Neural cell (in vitro differentiated cells): ENCODE measurements around the gene YWHAG. TPM values are rescaled to one million over a fixed set of nuclear protein-coding genes. Genes with fewer than 3 reads are reported as not detected.

ENCODE experiments used
- H2AFZ ChIP-seq: fragments of 200-600, 300-800 bp; sonication (generic), shearing (Covaris generic); 2 replicates; pipeline ENCODE4 v1.6.0; 2014; ENCODE audit warnings: low read depth, mild to moderate bottlenecking, antibody characterized with exemption, low read length, moderate library complexity
- H3F3A ChIP-seq: fragments of 200-600 bp; shearing (Covaris generic); 2 replicates; pipeline ENCODE4 v1.6.1; 2016; ENCODE audit warnings: mild to moderate bottlenecking, moderate library complexity, mixed read lengths, antibody characterized with exemption, low read length; ENCODE audit not compliant: insufficient read depth, poor library complexity, severe bottlenecking
- H3K27ac ChIP-seq: fragments of 200-600, 300-800 bp; sonication (generic), shearing (Covaris generic); 2 replicates; pipeline ENCODE4 v1.5.1; 2014; ENCODE audit warnings: mild to moderate bottlenecking, low read length, moderate library complexity
- H3K27me3 ChIP-seq: fragments of 300-800, 200-600 bp; sonication (generic), shearing (Covaris generic); 2 replicates; pipeline ENCODE4 v1.6.0; 2014; ENCODE audit warnings: mild to moderate bottlenecking, low read depth, low read length, moderate library complexity; ENCODE audit not compliant: insufficient read depth
- H3K36me3 ChIP-seq: fragments of 300-800, 200-600 bp; sonication (generic), shearing (Covaris generic); 2 replicates; pipeline ENCODE4 v1.5.1; 2014; ENCODE audit warnings: mild to moderate bottlenecking, antibody characterized with exemption, low read length, moderate library complexity; ENCODE audit not compliant: insufficient read depth
- H3K4me2 ChIP-seq: fragments of 300-800, 200-600 bp; sonication (generic), shearing (Covaris generic); 2 replicates; pipeline ENCODE4 v1.6.0; 2014; ENCODE audit warnings: mild to moderate bottlenecking, low read length
- H3K4me3 ChIP-seq: fragments of 300-800, 200-600 bp; sonication (generic), shearing (Covaris generic); 2 replicates; pipeline ENCODE4 v1.5.1; 2014; ENCODE audit warnings: mild to moderate bottlenecking, low read length, moderate library complexity
- H3K79me2 ChIP-seq: fragments of 200-600 bp; shearing (Covaris generic); replicated peaks from 2 replicates; pipeline ENCODE4 v1.6.0; 2014; ENCODE audit warnings: mild to moderate bottlenecking, low read length, moderate library complexity; ENCODE audit not compliant: insufficient read depth
- H3K9ac ChIP-seq: fragments of 300-800, 200-600 bp; sonication (generic), shearing (Covaris generic); 2 replicates; pipeline ENCODE4 v1.6.1; 2016; ENCODE audit warnings: mild to moderate bottlenecking, low read length, mixed read lengths
- H3K9me2 ChIP-seq: fragments of 200-600 bp; shearing (Covaris generic); 2 replicates; pipeline ENCODE4 v1.6.1; 2016; ENCODE audit warnings: mild to moderate bottlenecking, low read length, mixed read lengths; ENCODE audit not compliant: insufficient read depth
- H3K9me3 ChIP-seq: fragments of 200-600, 300-800 bp; sonication (generic), shearing (Covaris generic); 2 replicates; pipeline ENCODE4 v1.6.1; 2016; ENCODE audit warnings: mild to moderate bottlenecking, mixed run types, low read length, moderate library complexity, mixed read lengths
- H4K20me1 ChIP-seq: fragments of 200-600 bp; shearing (Covaris generic); 2 replicates; pipeline ENCODE4 v1.6.1; 2016; ENCODE audit warnings: mild to moderate bottlenecking, mixed run types; ENCODE audit not compliant: insufficient read depth
- CTCF ChIP-seq: fragments of 450-650 bp; IDR thresholded peaks from 2 replicates; pipeline ENCODE4 v1.5.1; 2014; ENCODE audit warnings: antibody characterized with exemption, mild to moderate bottlenecking, moderate library complexity; ENCODE audit not compliant: poor library complexity, severe bottlenecking
- EP300 ChIP-seq: fragments of 450-650 bp; conservative IDR thresholded peaks from 2 replicates; pipeline ENCODE4 v1.6.1; 2014; ENCODE audit warnings: antibody characterized with exemption, mild to moderate bottlenecking, moderate library complexity; ENCODE audit not compliant: poor library complexity, severe bottlenecking
- EZH2 ChIP-seq: fragments of 200-600, 300-800 bp; shearing (Covaris generic), sonication (generic); IDR thresholded peaks from 2 replicates; pipeline ENCODE4 v1.6.1; 2014; ENCODE audit warnings: antibody characterized with exemption, low read length, borderline replicate concordance, mild to moderate bottlenecking; ENCODE audit not compliant: insufficient read depth, poor library complexity, severe bottlenecking
- MXI1 ChIP-seq: fragments of 450-650 bp; conservative IDR thresholded peaks from 2 replicates; pipeline ENCODE4 v1.6.1; 2014; ENCODE audit warnings: antibody characterized with exemption, mild to moderate bottlenecking; ENCODE audit not compliant: poor library complexity, severe bottlenecking
- POLR2AphosphoS5 ChIP-seq: IDR thresholded peaks from 2 replicates; pipeline ENCODE4 v1.6.1; 2012
- RAD21 ChIP-seq: fragments of 450-650 bp; conservative IDR thresholded peaks from 2 replicates; pipeline ENCODE4 v1.6.1; 2014; ENCODE audit warnings: antibody characterized with exemption, mild to moderate bottlenecking, moderate library complexity
- REST ChIP-seq: IDR thresholded peaks from 2 replicates; pipeline ENCODE4 v1.6.1; 2012; ENCODE audit warnings: borderline replicate concordance
- SMC3 ChIP-seq: fragments of 450-650 bp; conservative IDR thresholded peaks from 2 replicates; pipeline ENCODE4 v1.6.1; 2014; ENCODE audit warnings: antibody characterized with exemption, mild to moderate bottlenecking, moderate library complexity; ENCODE audit not compliant: poor library complexity
- TAF1 ChIP-seq: IDR thresholded peaks from 2 replicates; pipeline ENCODE4 v1.6.1; 2012; ENCODE audit warnings: low read depth
- polyA plus RNA-seq: library from polyadenylated mRNA; depleted of rRNA; stranded (reverse); fragments of >200 nt; gene quantifications from 2 replicates; pipeline ENCODE4 v1.2.3, GENCODE V29; 2014

YWHAG gene
- polyA plus RNA-seq, 1 donor from 2014 or later, result 284 TPM

GRCh38 chr7:76316984-76317781 lies 41.6 kb downstream of the YWHAG start:
- no peaks in the 10 kb centered on the region for H3K9me3 ChIP-seq
- no peak overlapping the region for H3K4me2 ChIP-seq

GRCh38 chr7:76315364-76315763 lies 43.4 kb downstream of the YWHAG start:
- Histone ChIP-seq H3K9me3 (no peaks in the 10 kb centered on the region), H4K20me1 (no peaks in the 10 kb centered on the region), H3K9me2 (no peaks in the 10 kb centered on the region), H3K4me2 (no peak overlapping the region), H3K27me3 (no peaks in the 10 kb centered on the region), H3F3A (no peaks in the 10 kb centered on the region), H3K4me3 (no peak overlapping the region), H3K27ac (no peak overlapping the region), H3K9ac (no peak overlapping the region), H3K36me3 (no peaks in the 10 kb centered on the region), H2AFZ (no peak overlapping the region), H3K79me2 (no peaks in the 10 kb centered on the region)
- TF ChIP-seq MXI1, result no peak
- TF ChIP-seq EZH2, result no peak
- TF ChIP-seq SMC3, result no peak
- TF ChIP-seq RAD21, result no peak
- TF ChIP-seq EP300, result no peak
- TF ChIP-seq TAF1, result no peak
- no peak for TF ChIP-seq CTCF

More at GRCh38 chr7:76316984-76317781, 41.6 kb downstream of the YWHAG start:
- Histone ChIP-seq H3K9me2 (no peaks in the 10 kb centered on the region), H4K20me1 (no peaks in the 10 kb centered on the region), H3K79me2 (peaks cover 4% of the 10 kb centered on the region), H3F3A (no peaks in the 10 kb centered on the region), H3K4me3 (peak overlapping the region; percentile 73), H3K36me3 (no peaks in the 10 kb centered on the region), H3K27me3 (no peaks in the 10 kb centered on the region), H3K27ac (peak overlapping the region; percentile 89), H3K9ac (peak overlapping the region; percentile 87), H2AFZ (peak overlapping the region; percentile 77)
- no peak for TF ChIP-seq REST
- no peak for TF ChIP-seq EZH2
- TF ChIP-seq TAF1, result no peak
- no peak for TF ChIP-seq POLR2AphosphoS5
- TF ChIP-seq CTCF, result no peak
- no peak for TF ChIP-seq SMC3
- TF ChIP-seq RAD21, result no peak
- TF ChIP-seq MXI1, result no peak
- no peak for TF ChIP-seq EP300
